Caco-2 (cell line): ENCODE measurements around the gene PACS1. TPM values are rescaled to one million over a fixed set of nuclear protein-coding genes. Genes with fewer than 3 reads are reported as not detected.

ENCODE experiments used
- BruUV-seq: library from RNA; stranded (reverse); fragments of 400-500 nt; replicated peaks from 2 replicates; lab custom pipeline; 2021; lab: Mats Ljungman, UMichigan
- CTCF ChIA-PET: fragments of 300-600 bp; sonication (Branson Sonifier 250); formaldehyde crosslinking; loops from one replicate; lab custom pipeline; 2022; ENCODE audit warnings: antibody characterized with exemption; lab: Charles Lee
- POLR2A ChIA-PET: fragments of 300-600 bp; sonication (Branson Sonifier 250); formaldehyde crosslinking; loops from one replicate; lab custom pipeline; 2022; ENCODE audit warnings: antibody characterized with exemption; lab: Charles Lee
- DNase-seq, 2 experiments: peaks; one replicate each; pipeline versions ENCODE4 v3.0.0 to v3.0.0-alpha.2; 2020 to 2022
- H3K27me3 ChIP-seq: replicated peaks from 2 replicates; pipeline ENCODE4 v1.6.0; 2011; ENCODE audit warnings: low read length; ENCODE audit not compliant: control insufficient read depth, insufficient read depth
- H3K36me3 ChIP-seq: 2 replicates; pipeline ENCODE4 v1.5.1; 2011; ENCODE audit warnings: low read length; ENCODE audit not compliant: control insufficient read depth, insufficient read depth
- H3K4me1 ChIP-seq: fragments of 250-450 bp; sonication (Bioruptor Pico); 2 replicates; pipeline ENCODE4 v1.5.1; 2020; ENCODE audit warnings: mild to moderate bottlenecking
- H3K4me3 ChIP-seq: 2 replicates; pipeline ENCODE4 v1.5.1; 2011; ENCODE audit warnings: low read depth, mild to moderate bottlenecking, control low read depth, low read length
- H3K9me3 ChIP-seq: fragments of 250-450 bp; sonication (Bioruptor Pico); 2 replicates; pipeline ENCODE4 v1.5.1; 2020; ENCODE audit warnings: mild to moderate bottlenecking, moderate library complexity
- H3K27ac Mint-ChIP-seq: one replicate; pipeline ENCODE4 v1.8.0; 2022; ENCODE audit warnings: mixed read lengths; ENCODE audit not compliant: unreplicated experiment
- H3K27me3 Mint-ChIP-seq: one replicate; pipeline ENCODE4 v1.8.0; 2022; ENCODE audit warnings: mixed read lengths; ENCODE audit not compliant: insufficient read depth, unreplicated experiment
- H3K36me3 Mint-ChIP-seq: one replicate; pipeline ENCODE4 v1.8.0; 2022; ENCODE audit warnings: mild to moderate bottlenecking, mixed read lengths; ENCODE audit not compliant: insufficient read depth, unreplicated experiment
- H3K4me1 Mint-ChIP-seq: one replicate; pipeline ENCODE4 v1.8.0; 2022; ENCODE audit warnings: low read depth, mixed read lengths; ENCODE audit not compliant: unreplicated experiment
- H3K4me3 Mint-ChIP-seq: one replicate; pipeline ENCODE4 v1.8.0; 2022; ENCODE audit warnings: mild to moderate bottlenecking, moderate library complexity, mixed read lengths; ENCODE audit not compliant: unreplicated experiment
- H3K9me3 Mint-ChIP-seq: one replicate; pipeline ENCODE4 v1.8.0; 2022; ENCODE audit warnings: mixed read lengths; ENCODE audit not compliant: unreplicated experiment
- CTCF ChIP-seq, 2 experiments: fragments of 200-600 bp in 1 of 2; IDR thresholded peaks; 1 replicate in 1 of 2; 2 replicates in 1 of 2; pipeline versions ENCODE4 v1.5.1 to v1.8.0; 2011 to 2022; ENCODE audit warnings: antibody characterized with exemption in 1 of 2, control low read depth in 1 of 2, inconsistent platforms in 1 of 2, low read depth in 1 of 2, low read length in 1 of 2, mild to moderate bottlenecking in 1 of 2, moderate library complexity in 1 of 2; ENCODE audit not compliant: insufficient read depth in 1 of 2, severe bottlenecking in 1 of 2, unreplicated experiment in 1 of 2
- intact Hi-C: fragments of 100-400 bp; cut with micrococcal nuclease; formaldehyde crosslinking; loops from one replicate; pipeline ENCODE4 v1.10.0; 2022; ENCODE audit not compliant: unreplicated experiment
- total RNA-seq: library from RNA; stranded (reverse); gene quantifications from 2 replicates; pipeline ENCODE4 v1.2.3, GENCODE V29; 2022

PACS1 gene
- total RNA-seq, 1 experiment from 2014 or later = 82.2 TPM

DNA sequence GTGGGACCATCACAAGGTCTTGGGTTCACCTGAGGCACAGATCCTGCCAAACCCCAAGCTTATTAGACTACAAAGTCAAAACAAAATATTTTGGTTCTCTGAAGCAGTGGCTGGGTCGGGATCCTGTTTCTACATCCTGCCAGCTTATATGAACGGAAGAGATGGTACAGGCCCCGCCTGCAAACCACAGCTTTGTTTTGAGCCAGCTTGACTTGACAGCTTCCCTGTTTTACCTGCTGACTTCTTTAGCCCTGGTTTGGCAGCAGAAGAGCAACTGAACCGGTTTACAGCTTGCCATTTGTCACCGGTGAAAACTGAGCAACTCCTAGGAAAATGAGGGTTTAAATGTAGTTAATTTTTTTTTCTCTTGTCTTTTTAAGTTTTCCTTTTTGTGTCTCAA is 11.4 kb downstream of the PACS1 start:
- Mint-ChIP-seq H3K9me3 (no peaks in the 10 kb centered on the region), H3K27ac (no peak overlapping the region), H3K36me3 (peaks cover 29% of the 10 kb centered on the region), H3K4me1 (peaks cover 34% of the 10 kb centered on the region), H3K4me3 (no peak overlapping the region), H3K27me3 (no peaks in the 10 kb centered on the region)
- BruUV-seq = no TSS peak
- Histone ChIP-seq H3K4me1 (peaks cover 57% of the 10 kb centered on the region), H3K36me3 (no peaks in the 10 kb centered on the region), H3K27me3 (no peaks in the 10 kb centered on the region), H3K4me3 (no peak overlapping the region), H3K9me3 (no peaks in the 10 kb centered on the region)
- ChIA-PET POLR2A (interaction anchor here (0.6 kb wide), 1 partner anchor 29 kb away, joined by 4 read pairs; no protein-coding TSS in a partner anchor), CTCF (interaction anchor here (0.6 kb wide), 1 partner anchor 61 kb away, joined by 3 read pairs; no protein-coding TSS in a partner anchor)
- no peak for DNase-seq
- no peak for TF ChIP-seq CTCF (IDR thresholded peaks at IDR 0.05; ENCODE audit: insufficient read depth in 1 of 2, low read depth in 1 of 2, low read length in 1 of 2, severe bottlenecking in 1 of 2, unreplicated experiment in 1 of 2)
- intact Hi-C loops = no loop called here

GRCh38 chr11:66082946-66083698 is 13.1 kb downstream of the PACS1 start:
- no peak overlapping the region for H3K4me3 Mint-ChIP-seq
- Histone ChIP-seq H3K9me3 (no peaks in the 10 kb centered on the region), H3K27me3 (no peaks in the 10 kb centered on the region), H3K36me3 (no peaks in the 10 kb centered on the region), H3K4me3 (no peak overlapping the region), H3K4me1 (peaks cover 47% of the 10 kb centered on the region)
- H3K4me1 Mint-ChIP-seq = peaks cover 32% of the 10 kb centered on the region
- DNase-seq = no peak
- no TSS peak for BruUV-seq
- H3K9me3 Mint-ChIP-seq = no peaks in the 10 kb centered on the region
- CTCF ChIA-PET = interaction anchor here (0.6 kb wide), 1 partner anchor 195 kb away, joined by 13 read pairs; the partner anchor contains the start of gene FIBP
- H3K36me3 Mint-ChIP-seq = peaks cover 14% of the 10 kb centered on the region
- intact Hi-C loops = no loop called here
- no peaks in the 10 kb centered on the region for H3K27me3 Mint-ChIP-seq
- POLR2A ChIA-PET = no interaction called here
- no peak overlapping the region for H3K27ac Mint-ChIP-seq
- TF ChIP-seq CTCF (IDR thresholded peaks at IDR 0.05; ENCODE audit: insufficient read depth in 1 of 2, low read depth in 1 of 2, low read length in 1 of 2, severe bottlenecking in 1 of 2, unreplicated experiment in 1 of 2) = no peak

DNA sequence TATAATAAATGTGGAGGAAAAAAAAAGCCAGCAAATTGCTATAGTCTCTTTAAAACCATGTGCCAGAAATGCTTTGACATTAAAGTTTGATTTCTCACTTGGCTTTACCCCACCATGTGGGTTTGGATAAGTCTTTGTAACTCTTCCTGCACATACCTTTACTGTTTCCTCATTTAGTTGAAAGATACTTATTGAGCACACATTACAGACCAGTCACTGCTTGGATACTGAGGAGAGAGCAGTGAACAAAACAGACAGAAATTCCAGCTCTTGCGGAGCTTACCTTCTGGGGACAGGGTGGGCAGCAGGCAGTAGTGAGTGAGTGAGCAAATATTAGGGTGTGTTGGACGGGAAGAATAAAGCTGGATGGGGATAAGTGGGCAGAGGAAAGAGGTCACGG is 13.7 kb downstream of the PACS1 start:
- no peak for TF ChIP-seq CTCF (IDR thresholded peaks at IDR 0.05; ENCODE audit: insufficient read depth in 1 of 2, low read depth in 1 of 2, low read length in 1 of 2, severe bottlenecking in 1 of 2, unreplicated experiment in 1 of 2)
- H3K4me3 ChIP-seq = no peak overlapping the region
- no peaks in the 10 kb centered on the region for H3K36me3 ChIP-seq
- intact Hi-C loops = no loop called here
- H3K36me3 Mint-ChIP-seq = peaks cover 8% of the 10 kb centered on the region
- POLR2A ChIA-PET = no interaction called here
- H3K4me1 Mint-ChIP-seq = peaks cover 26% of the 10 kb centered on the region
- peak overlapping the region; percentile 7 for H3K27ac Mint-ChIP-seq
- no TSS peak for BruUV-seq
- H3K4me3 Mint-ChIP-seq = no peak overlapping the region
- peaks cover 41% of the 10 kb centered on the region for H3K4me1 ChIP-seq
- H3K9me3 Mint-ChIP-seq = no peaks in the 10 kb centered on the region
- DNase-seq = no peak
- no peaks in the 10 kb centered on the region for H3K27me3 ChIP-seq
- no peaks in the 10 kb centered on the region for H3K9me3 ChIP-seq
- H3K27me3 Mint-ChIP-seq = no peaks in the 10 kb centered on the region
- CTCF ChIA-PET = interaction anchor here (0.6 kb wide), 1 partner anchor 196 kb away, joined by 13 read pairs; the partner anchor contains the start of gene FIBP
